Activated naive CD4-positive, alpha-beta T cell treated with anti-CD3 and anti-CD28 coated beads for 36 hours (primary cell): ENCODE results near the gene ACAD9. TPM values are rescaled to one million over a fixed set of nuclear protein-coding genes. Genes with fewer than 3 reads are reported as not detected.
A peak's percentile ranks its signal among the peaks of the same experiment; 100 is the strongest.
"Not testable (repeated sequence)": the region's sequence is repeated elsewhere in the genome, so short reads cannot be mapped to it uniquely, and the experiment has no call there.

Source experiments
- CTCF ChIA-PET: fragments of 350-600 bp; sonication (Branson Sonifier 250); formaldehyde crosslinking; loops from one replicate; lab custom pipeline; 2021; ENCODE audit warnings: antibody characterized with exemption; lab: Charles Lee
- DNase-seq: peaks from one replicate; pipeline ENCODE4 v3.0.0-alpha.2; 2020
- H3K27ac Mint-ChIP-seq: one replicate; pipeline ENCODE4 v1.8.0; 2021; ENCODE audit warnings: mild to moderate bottlenecking, mixed read lengths
- H3K27me3 Mint-ChIP-seq: one replicate; pipeline ENCODE4 v1.8.0; 2021; ENCODE audit warnings: low read depth, mixed read lengths
- H3K36me3 Mint-ChIP-seq: one replicate; pipeline ENCODE4 v1.8.0; 2021; ENCODE audit warnings: low read depth, mixed read lengths
- H3K4me1 Mint-ChIP-seq: one replicate; pipeline ENCODE4 v1.8.0; 2021; ENCODE audit warnings: low read depth, mixed read lengths
- H3K4me3 Mint-ChIP-seq: one replicate; pipeline ENCODE4 v1.8.0; 2021; ENCODE audit warnings: mild to moderate bottlenecking, moderate library complexity, mixed read lengths
- H3K9me3 Mint-ChIP-seq: one replicate; pipeline ENCODE4 v1.8.0; 2021; ENCODE audit warnings: mixed read lengths
- intact Hi-C: fragments of 100-400 bp; cut with micrococcal nuclease; formaldehyde crosslinking; loops from one replicate; pipeline ENCODE4 v1.15.1; 2023
- total RNA-seq, 2 experiments: library from RNA; stranded (reverse); gene quantifications; one replicate each; pipeline ENCODE4 v1.2.3, GENCODE V29; 2021

The ACAD9 gene
- total RNA-seq, 2 experiments from 2014 or later, result 37.0 to 40.6 TPM

DNA sequence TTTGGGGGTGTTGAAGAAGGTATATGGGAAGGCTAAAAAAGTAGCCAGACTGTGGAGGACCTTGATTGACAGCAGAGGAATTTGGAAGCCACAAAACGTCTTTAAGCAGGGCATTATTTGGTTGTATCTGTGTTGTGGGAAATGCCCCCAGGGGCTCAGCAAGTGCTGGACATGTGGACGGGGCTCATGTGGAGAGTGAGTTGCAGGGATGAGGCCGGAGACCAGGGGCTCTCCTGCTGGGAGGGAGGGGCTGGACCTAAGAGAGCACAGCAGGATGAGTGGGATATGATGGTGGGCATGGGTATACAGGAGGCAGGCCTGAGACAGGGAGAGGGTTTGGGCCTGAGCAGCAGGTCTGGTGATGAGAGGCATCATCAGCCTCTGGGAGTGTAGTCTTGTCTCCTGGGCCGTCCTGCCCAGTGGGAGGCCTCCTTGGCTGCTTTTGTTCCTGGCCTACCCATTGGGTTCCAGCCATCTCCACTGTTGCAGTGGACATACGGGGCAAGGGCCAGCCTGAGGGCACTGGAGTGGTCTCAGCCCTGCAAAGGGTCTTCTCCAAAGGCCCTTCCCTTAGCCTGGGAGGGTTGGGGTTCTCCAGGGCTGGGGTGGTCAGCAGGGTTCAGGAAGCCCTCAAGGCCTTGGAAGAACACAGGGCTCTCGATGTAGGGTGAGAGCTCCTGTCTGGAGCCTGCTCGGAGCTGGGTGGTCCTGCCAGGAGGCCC is 27.5 kb downstream of the ACAD9 start:
- no peaks in the 10 kb centered on the region for H3K9me3 Mint-ChIP-seq
- CTCF ChIA-PET, result no interaction called here
- H3K27ac Mint-ChIP-seq, result no peak overlapping the region
- no peaks in the 10 kb centered on the region for H3K27me3 Mint-ChIP-seq
- intact Hi-C loops, result no loop called here
- H3K36me3 Mint-ChIP-seq, result peaks cover 27% of the 10 kb centered on the region
- no peak for DNase-seq
- no peak overlapping the region for H3K4me3 Mint-ChIP-seq
- no peaks in the 10 kb centered on the region for H3K4me1 Mint-ChIP-seq

DNA sequence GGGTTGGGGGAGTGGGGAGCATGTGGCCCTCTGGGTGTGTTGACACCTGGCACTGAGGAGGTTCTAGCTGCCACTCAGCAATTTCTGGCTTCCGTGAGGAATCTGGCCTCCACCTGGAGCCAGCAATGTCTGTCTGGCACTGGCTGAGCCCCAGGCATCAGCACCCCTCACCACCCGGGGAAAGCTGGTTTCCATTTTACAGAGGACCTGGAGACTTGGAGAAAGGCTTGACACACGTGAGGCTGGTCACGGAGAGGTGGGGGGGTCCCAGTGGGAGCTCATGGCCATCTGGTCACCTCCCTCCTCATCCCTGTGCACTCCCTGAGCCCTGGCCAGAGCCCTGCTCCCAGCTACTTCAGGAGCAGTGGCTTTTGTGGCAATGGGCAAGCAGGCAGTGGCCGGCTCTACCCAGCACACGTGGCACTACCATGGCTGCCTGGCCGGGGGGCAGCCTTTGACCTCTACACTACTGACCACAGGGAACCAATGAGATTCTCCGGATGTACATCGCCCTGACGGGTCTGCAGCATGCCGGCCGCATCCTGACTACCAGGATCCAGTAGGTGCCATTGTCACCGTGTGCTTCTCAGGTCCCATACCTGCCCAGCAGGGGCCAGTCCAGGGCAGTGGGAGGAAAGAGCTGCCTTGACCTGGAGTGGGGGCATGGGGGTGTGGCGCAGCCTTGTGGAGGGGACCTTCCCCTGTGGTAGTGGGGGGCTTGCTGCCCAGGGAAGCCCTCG is 28.5 kb downstream of the ACAD9 start:
- Mint-ChIP-seq H3K27ac (no peak overlapping the region), H3K4me3 (no peak overlapping the region), H3K36me3 (peaks cover 32% of the 10 kb centered on the region), H3K27me3 (no peaks in the 10 kb centered on the region), H3K9me3 (no peaks in the 10 kb centered on the region), H3K4me1 (no peaks in the 10 kb centered on the region)
- DNase-seq, result no peak
- CTCF ChIA-PET, result interaction anchor here (1.1 kb wide), 1 partner anchor 290 kb away, joined by 3 read pairs; no protein-coding TSS in a partner anchor
- intact Hi-C loops, result no loop called here

DNA sequence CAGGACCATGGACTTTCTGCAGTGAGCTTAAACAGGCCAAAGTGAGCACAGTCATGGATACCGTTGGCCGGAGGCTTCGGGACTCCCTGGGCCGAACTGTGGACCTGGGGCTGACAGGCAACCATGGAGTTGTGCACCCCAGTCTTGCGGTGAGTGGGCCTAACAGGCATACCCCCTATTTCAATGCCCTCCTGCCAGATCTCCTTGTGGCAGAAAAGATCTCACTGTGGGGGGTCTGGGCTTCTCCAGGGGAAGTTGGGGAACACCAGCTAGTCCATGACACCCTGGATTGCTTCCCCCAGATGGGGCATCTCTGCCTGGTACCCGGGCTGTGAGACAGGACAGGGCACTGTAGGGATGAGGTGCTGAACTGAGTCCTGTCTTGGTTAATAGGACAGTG is 29.5 kb downstream of the ACAD9 start:
- no peaks in the 10 kb centered on the region for H3K9me3 Mint-ChIP-seq
- H3K27me3 Mint-ChIP-seq, result no peaks in the 10 kb centered on the region
- H3K4me3 Mint-ChIP-seq, result no peak overlapping the region
- intact Hi-C loops, result no loop called here
- no peak for DNase-seq
- CTCF ChIA-PET, result interaction anchor here (1.1 kb wide), 1 partner anchor 291 kb away, joined by 3 read pairs; no protein-coding TSS in a partner anchor
- no peak overlapping the region for H3K27ac Mint-ChIP-seq
- H3K4me1 Mint-ChIP-seq, result no peaks in the 10 kb centered on the region
- peaks cover 34% of the 10 kb centered on the region for H3K36me3 Mint-ChIP-seq

DNA sequence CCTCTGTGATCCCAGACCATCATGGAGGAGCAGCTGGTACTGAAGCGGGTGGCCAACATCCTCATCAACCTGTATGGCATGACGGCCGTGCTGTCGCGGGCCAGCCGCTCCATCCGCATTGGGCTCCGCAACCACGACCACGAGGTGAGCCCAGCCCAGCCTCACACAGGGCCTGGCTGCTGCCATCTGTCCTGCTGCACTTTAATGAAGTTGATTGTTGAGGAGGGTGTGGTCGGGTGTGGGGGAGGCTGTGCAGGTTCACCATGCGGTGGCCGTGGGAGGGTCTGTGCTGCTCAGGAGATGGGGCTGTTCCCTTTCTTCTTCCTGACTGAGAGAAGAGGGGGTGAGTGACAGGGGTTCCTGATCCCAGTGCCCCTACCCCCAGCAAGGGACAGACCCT is 30.6 kb downstream of the ACAD9 start:
- CTCF ChIA-PET, result no interaction called here
- Mint-ChIP-seq H3K4me3 (no peak overlapping the region), H3K36me3 (peaks cover 28% of the 10 kb centered on the region), H3K27ac (no peak overlapping the region), H3K27me3 (no peaks in the 10 kb centered on the region), H3K9me3 (no peaks in the 10 kb centered on the region), H3K4me1 (no peaks in the 10 kb centered on the region)
- intact Hi-C loops, result no loop called here
- DNase-seq, result no peak

DNA sequence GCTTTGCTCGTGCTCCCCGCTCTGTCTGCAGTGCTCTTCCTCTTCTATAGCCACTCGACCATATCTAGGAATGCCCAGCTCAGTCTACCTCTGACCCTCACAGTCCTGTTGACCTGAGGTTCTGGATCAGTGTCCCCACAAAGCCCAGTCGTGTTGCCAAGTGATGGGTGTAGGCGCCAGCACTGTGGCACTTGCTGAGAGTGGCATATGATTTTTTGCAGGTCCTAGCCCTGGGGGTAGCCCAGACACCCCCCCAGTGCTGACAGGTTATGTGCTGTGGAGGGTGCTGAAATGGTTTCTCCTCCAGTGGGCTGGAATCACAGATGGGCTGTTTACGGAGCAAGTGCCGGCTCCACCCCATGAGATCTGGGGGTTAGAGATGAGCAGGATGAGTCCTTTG is 32.5 kb downstream of the ACAD9 start:
- no peaks in the 10 kb centered on the region for H3K9me3 Mint-ChIP-seq
- no peak overlapping the region for H3K27ac Mint-ChIP-seq
- intact Hi-C loops, result no loop called here
- peaks cover 25% of the 10 kb centered on the region for H3K36me3 Mint-ChIP-seq
- no peaks in the 10 kb centered on the region for H3K4me1 Mint-ChIP-seq
- H3K27me3 Mint-ChIP-seq, result no peaks in the 10 kb centered on the region
- CTCF ChIA-PET, result no interaction called here
- DNase-seq, result no peak
- H3K4me3 Mint-ChIP-seq, result no peak overlapping the region

DNA sequence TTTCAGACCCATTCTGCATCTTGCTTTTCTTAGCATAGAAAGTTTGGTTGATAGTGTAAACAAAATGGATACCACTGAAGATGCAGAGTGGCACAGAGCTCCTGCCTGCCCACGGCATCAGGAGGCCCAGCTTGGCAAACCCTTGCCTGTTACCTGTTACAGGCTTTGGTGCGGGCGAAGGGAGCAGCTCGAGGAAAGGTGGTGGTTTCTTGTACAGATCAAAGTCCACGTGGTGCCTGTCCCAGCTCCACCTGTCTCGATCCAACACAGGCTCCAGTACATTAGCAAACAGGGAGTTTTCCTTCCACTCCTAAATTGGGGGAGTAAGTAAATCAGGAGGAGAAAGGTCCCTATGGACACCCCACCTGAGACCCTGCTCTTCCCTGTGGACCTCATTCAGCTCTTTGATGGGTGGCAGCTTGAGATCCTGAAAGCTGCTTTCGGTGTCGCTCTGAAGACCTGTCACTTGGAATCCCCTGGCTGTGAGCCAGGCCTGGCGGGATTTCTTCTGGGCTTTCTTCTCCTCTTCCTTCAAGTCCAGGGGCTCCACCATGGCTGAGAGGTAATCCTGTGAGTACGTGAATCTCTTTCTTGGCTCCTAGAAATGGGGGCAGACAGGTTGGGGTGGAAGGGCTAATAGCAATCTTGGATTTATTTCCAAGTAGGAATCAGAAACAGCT is 35.7 kb downstream of the ACAD9 start:
- CTCF ChIA-PET, result interaction anchor here (0.5 to 2.2 kb wide), 3 partner anchors 8 to 253 kb away, joined by 3 to 7 read pairs (median 6); no protein-coding TSS in a partner anchor
- Mint-ChIP-seq H3K27me3 (no peaks in the 10 kb centered on the region), H3K4me3 (no peak overlapping the region), H3K4me1 (no peaks in the 10 kb centered on the region), H3K9me3 (peaks cover 6% of the 10 kb centered on the region), H3K36me3 (peaks cover 52% of the 10 kb centered on the region), H3K27ac (no peak overlapping the region)
- DNase-seq, result no peak
- intact Hi-C loops, result no loop called here

DNA sequence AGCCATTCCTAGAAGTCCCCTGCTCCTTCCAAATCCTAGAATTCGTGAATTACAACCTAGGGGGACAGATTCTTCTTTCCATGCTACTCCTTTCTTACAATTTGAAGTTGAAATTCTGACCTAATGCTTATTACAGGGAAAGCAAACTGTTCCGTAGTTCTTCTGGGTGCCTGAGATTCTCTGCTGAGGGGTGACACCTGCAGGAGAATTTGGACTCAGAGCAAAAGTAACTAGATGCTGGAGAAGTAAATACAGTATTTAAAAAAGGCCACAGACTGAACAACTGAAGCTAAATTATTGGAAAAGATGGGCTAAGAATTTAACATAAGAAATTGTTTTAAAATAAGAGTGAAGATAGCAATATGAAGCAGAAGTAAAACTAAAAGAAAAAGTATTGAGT is 37.9 kb downstream of the ACAD9 start:
- Mint-ChIP-seq H3K27ac (no peak overlapping the region), H3K4me3 (no peak overlapping the region), H3K27me3 (no peaks in the 10 kb centered on the region), H3K36me3 (peaks cover 55% of the 10 kb centered on the region), H3K4me1 (peaks cover 11% of the 10 kb centered on the region), H3K9me3 (peaks cover 11% of the 10 kb centered on the region)
- CTCF ChIA-PET, result no interaction called here
- no peak for DNase-seq
- intact Hi-C loops, result no loop called here

DNA sequence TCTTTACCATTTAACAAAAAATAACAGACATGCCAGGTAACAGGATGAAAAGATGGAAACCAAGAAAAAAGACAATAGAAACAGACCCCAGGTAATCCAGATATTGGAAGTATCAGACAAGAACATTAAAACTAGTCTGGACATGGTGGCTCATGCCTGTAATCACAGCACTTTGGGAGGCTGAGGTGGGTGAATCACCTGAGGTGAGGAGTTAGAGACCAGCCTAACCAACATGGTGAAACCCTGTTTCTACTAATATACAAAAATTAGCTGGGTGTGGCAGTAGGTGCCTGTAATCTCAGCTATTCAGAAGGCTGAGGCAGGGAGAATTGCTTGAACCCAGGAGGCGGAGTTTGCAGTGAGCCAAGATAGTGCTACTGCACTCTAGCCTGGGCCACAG is 40.6 kb downstream of the ACAD9 start:
- Mint-ChIP-seq H3K36me3 (peaks cover 50% of the 10 kb centered on the region), H3K27me3 (no peaks in the 10 kb centered on the region), H3K4me1 (peaks cover 34% of the 10 kb centered on the region), H3K9me3 (peaks cover 18% of the 10 kb centered on the region), H3K4me3 (no peak overlapping the region), H3K27ac (no peak overlapping the region)
- intact Hi-C loops, result no loop called here
- no peak for DNase-seq
- CTCF ChIA-PET, result interaction anchor here (0.5 to 1.5 kb wide), 3 partner anchors 12 to 243 kb away, joined by 3 to 5 read pairs (median 3); no protein-coding TSS in a partner anchor

DNA sequence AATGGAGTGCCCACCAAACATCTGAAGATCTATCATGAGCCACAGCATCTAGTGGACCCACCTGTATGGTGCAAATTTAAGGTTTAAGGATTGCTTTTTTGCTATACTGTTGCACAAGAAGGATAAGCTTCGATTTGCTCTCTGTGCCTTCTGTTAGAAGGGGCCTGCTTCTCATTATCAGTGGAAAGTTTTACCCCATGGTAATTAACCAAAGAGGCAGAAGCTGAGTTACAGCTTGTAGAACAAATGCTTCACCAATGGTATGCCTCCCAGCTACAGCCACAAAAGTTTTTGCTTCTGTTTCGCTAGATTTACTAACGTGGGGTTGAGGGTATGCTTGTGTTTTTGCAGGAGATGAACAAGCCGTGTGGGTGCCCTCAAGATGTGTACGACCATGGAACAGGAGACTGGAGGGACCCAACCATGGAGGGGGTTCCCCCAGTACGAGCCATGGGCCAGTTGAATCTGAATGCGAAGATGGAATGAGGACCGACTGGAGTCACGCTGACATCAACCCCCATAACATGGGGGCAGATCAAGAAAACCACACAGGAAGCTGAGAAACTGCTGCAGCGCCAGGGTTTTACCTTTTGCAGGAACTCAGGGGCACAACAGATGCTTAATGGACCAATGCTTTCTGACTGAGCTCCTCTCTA is 43.5 kb downstream of the ACAD9 start:
- CTCF ChIA-PET, result interaction anchor here (0.6 to 2.6 kb wide), 12 partner anchors 9 to 305 kb away, joined by 3 to 10 read pairs (median 4); no protein-coding TSS in a partner anchor
- Mint-ChIP-seq H3K36me3 (peaks cover 33% of the 10 kb centered on the region), H3K9me3 (peaks cover 27% of the 10 kb centered on the region), H3K4me3 (peak overlapping the region; percentile 73), H3K27ac (peak overlapping the region; percentile 80), H3K4me1 (peaks cover 48% of the 10 kb centered on the region), H3K27me3 (no peaks in the 10 kb centered on the region)
- intact Hi-C loops, result loop anchor here (1.0 kb wide), 5 partner anchors 44 to 306 kb away; partner anchors contain the start of gene ACAD9
- DNase-seq, result peak; percentile 80

DNA sequence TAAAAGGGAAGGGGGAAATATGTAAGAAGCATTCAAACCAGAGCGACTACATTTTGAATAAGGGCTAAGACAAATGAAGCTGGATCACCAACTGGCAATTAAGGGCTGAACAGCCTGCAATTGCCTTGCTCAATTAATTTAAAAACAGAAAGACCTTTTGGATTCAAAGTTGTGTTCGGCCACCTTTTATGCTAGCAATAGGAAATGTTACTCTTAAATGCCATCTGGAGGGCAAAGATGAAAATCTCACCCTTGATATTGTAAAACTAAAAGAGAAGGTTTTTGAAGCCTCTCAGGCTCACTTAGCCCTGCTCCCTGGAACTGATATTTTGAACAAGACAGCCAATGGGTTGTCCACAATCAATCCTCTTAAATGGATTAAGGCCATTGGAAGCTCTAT is 44.2 kb downstream of the ACAD9 start:
- peaks cover 26% of the 10 kb centered on the region for H3K9me3 Mint-ChIP-seq
- DNase-seq, result no peak
- peaks cover 48% of the 10 kb centered on the region for H3K4me1 Mint-ChIP-seq
- CTCF ChIA-PET, result interaction anchor here (0.6 to 2.6 kb wide), 11 partner anchors 8 to 306 kb away, joined by 3 to 10 read pairs (median 4); no protein-coding TSS in a partner anchor
- peak overlapping the region; percentile 73 for H3K4me3 Mint-ChIP-seq
- intact Hi-C loops, result loop anchor here (1.0 kb wide), 5 partner anchors 44 to 306 kb away; partner anchors contain the start of gene ACAD9
- H3K36me3 Mint-ChIP-seq, result peaks cover 27% of the 10 kb centered on the region
- H3K27me3 Mint-ChIP-seq, result no peaks in the 10 kb centered on the region
- H3K27ac Mint-ChIP-seq, result peak overlapping the region; percentile 80

DNA sequence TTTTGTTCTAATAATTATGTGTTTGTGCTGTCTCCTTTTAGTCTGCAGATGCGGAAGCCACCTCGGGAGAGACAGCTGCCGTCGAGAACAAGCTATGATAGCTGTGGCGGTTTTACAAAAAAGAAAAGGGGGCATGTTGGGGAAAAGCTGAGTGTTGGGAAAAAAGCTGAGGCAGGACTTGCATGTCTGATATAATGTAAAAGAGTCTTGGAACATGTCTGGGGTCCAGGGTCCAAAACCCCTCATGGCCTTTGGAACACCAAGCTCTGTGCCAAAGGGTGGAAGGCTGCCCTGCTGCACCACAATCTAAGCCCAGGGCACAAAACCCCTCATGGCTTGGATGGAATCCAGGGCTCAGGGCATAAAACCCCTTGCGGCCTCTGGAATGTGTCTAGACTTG is 44.6 kb downstream of the ACAD9 start:
- H3K4me3 Mint-ChIP-seq, result not testable (repeated sequence)

More for the DNA sequence above, 44.6 kb downstream of the ACAD9 start:
- not testable (repeated sequence) for DNase-seq, H3K27me3 Mint-ChIP-seq, H3K27ac Mint-ChIP-seq
- CTCF ChIA-PET, result interaction anchor here (0.5 to 2.6 kb wide), 9 partner anchors 8 to 276 kb away, joined by 3 to 10 read pairs (median 4); no protein-coding TSS in a partner anchor
- Mint-ChIP-seq H3K9me3 (peaks cover 25% of the 10 kb centered on the region), H3K36me3 (peaks cover 24% of the 10 kb centered on the region), H3K4me1 (peaks cover 48% of the 10 kb centered on the region)
- intact Hi-C loops, result loop anchor here (1.0 kb wide), 5 partner anchors 45 to 307 kb away; partner anchors contain the start of gene ACAD9
